Keratinocyte (primary cell): ENCODE measurements around the gene ZNF57. TPM values are rescaled to one million over a fixed set of nuclear protein-coding genes. Genes with fewer than 3 reads are reported as not detected.
A peak's percentile ranks its signal among the peaks of the same experiment; 100 is the strongest.

Source experiments
- DNase-seq: peaks from one replicate; pipeline ENCODE4 v3.0.0-alpha.2; 2011; ENCODE audit warnings: low read depth, missing footprints, low spot score
- FAIRE-seq: peaks from 2 replicates; lab custom pipeline; 2011; peaks lifted over from hg19 to GRCh38; lab: Jason Lieb, UNC
- H2AFZ ChIP-seq: 2 replicates; pipeline ENCODE4 v1.6.0; 2012; ENCODE audit warnings: low read length, control low read depth, inconsistent platforms; ENCODE audit not compliant: control insufficient read depth
- H3K27ac ChIP-seq: 2 replicates; pipeline ENCODE4 v1.5.1; 2011; ENCODE audit warnings: low read length; ENCODE audit not compliant: control insufficient read depth, insufficient read depth
- H3K27me3 ChIP-seq: 3 replicates; pipeline ENCODE4 v1.6.0; 2011; ENCODE audit warnings: low read length; ENCODE audit not compliant: control insufficient read depth, insufficient read depth; ENCODE audit errors: extremely low read depth
- H3K36me3 ChIP-seq, 2 experiments: 2 replicates in 1 of 2; 3 replicates in 1 of 2; pipeline ENCODE4 v1.5.1; 2011; ENCODE audit warnings: low read length in 2 of 2, mild to moderate bottlenecking in 1 of 2; ENCODE audit not compliant: control insufficient read depth in 2 of 2, insufficient read depth in 2 of 2; ENCODE audit errors: extremely low read depth in 1 of 2
- H3K4me1 ChIP-seq: 3 replicates; pipeline ENCODE4 v1.5.1; 2011; ENCODE audit warnings: low read length; ENCODE audit not compliant: control insufficient read depth, insufficient read depth; ENCODE audit errors: extremely low read depth
- H3K4me2 ChIP-seq: 3 replicates; pipeline ENCODE4 v1.6.0; 2011; ENCODE audit warnings: low read depth, low read length; ENCODE audit not compliant: control insufficient read depth, insufficient read depth; ENCODE audit errors: extremely low read depth
- H3K4me3 ChIP-seq, 3 experiments: fragments of 200-600 bp in 1 of 3; sonication (generic) in 1 of 3; 2 replicates in 2 of 3; 3 replicates in 1 of 3; pipeline ENCODE4 v1.5.1; 2011 to 2016; ENCODE audit warnings: low read length in 3 of 3, mild to moderate bottlenecking in 3 of 3, control low read depth in 2 of 3, inconsistent platforms in 1 of 3, low read depth in 1 of 3, mixed read lengths in 1 of 3, mixed run types in 1 of 3, moderate library complexity in 1 of 3; ENCODE audit not compliant: control insufficient read depth in 2 of 3, insufficient read depth in 2 of 3; ENCODE audit errors: extremely low read depth in 1 of 3
- H3K79me2 ChIP-seq: 2 replicates; pipeline ENCODE4 v1.6.0; 2012; ENCODE audit warnings: low read length; ENCODE audit not compliant: control insufficient read depth, insufficient read depth
- H3K9ac ChIP-seq: 3 replicates; pipeline ENCODE4 v1.6.0; 2011; ENCODE audit warnings: low read length; ENCODE audit not compliant: control insufficient read depth, insufficient read depth; ENCODE audit errors: extremely low read depth
- H3K9me1 ChIP-seq: 3 replicates; pipeline ENCODE4 v1.6.0; 2011; ENCODE audit warnings: low read length; ENCODE audit not compliant: control insufficient read depth, insufficient read depth; ENCODE audit errors: extremely low read depth
- H3K9me3 ChIP-seq: 2 replicates; pipeline ENCODE4 v1.5.1; 2012; ENCODE audit warnings: low read depth, low read length; ENCODE audit not compliant: control insufficient read depth
- H4K20me1 ChIP-seq: 3 replicates; pipeline ENCODE4 v1.6.0; 2011; ENCODE audit warnings: low read length; ENCODE audit not compliant: control insufficient read depth, insufficient read depth; ENCODE audit errors: extremely low read depth
- EZH2 ChIP-seq: IDR thresholded peaks from one replicate; pipeline ENCODE4 v1.6.1; 2012; ENCODE audit warnings: inconsistent platforms, mild to moderate bottlenecking, low read length, moderate library complexity
- dilution Hi-C: fragments of 300-500 bp; cut with MboI; formaldehyde crosslinking; loops from one replicate; pipeline ENCODE4 v1.7.0; 2020; ENCODE audit warnings: low sequenced_read_pairs; ENCODE audit not compliant: extremely low pct_ligation_motif_present
- polyA plus RNA-seq, 5 experiments: library from polyadenylated mRNA; depleted of rRNA in 3 of 5; stranded (reverse) in 3 of 5; stranded (forward) in 1 of 5; unstranded in 1 of 5; fragments of >200 nt; gene quantifications; 1 replicate in 1 of 5; 2 replicates in 3 of 5; 3 replicates in 1 of 5; pipeline versions ENCODE4 v1.2.1 to v1.2.3, GENCODE V29; 2011 to 2012; ENCODE audit warnings: missing spikeins in 2 of 5, low read depth in 1 of 5, low replicate concordance in 1 of 5
- TF ChIP-seq, protein P1 (sequence below), 3 experiments: IDR thresholded peaks in 1 of 3; conservative IDR thresholded peaks in 1 of 3; optimal IDR thresholded peaks in 1 of 3; 2 replicates in 2 of 3; 3 replicates in 1 of 3; pipeline versions ENCODE3 to v1.5.1; 2011; ENCODE audit warnings: low read length in 3 of 3, mild to moderate bottlenecking in 3 of 3, moderate library complexity in 2 of 3, control low read depth in 1 of 3, inconsistent platforms in 1 of 3; ENCODE audit not compliant: insufficient read depth in 2 of 3; ENCODE audit errors: extremely low read depth in 1 of 3

Gene ZNF57
- polyA plus RNA-seq, 1 donor (not counting 4 experiments of a cell fraction or from before 2014, with no cell fraction given) = 9.7 TPM

GRCh38 chr19:2922987-2923386 is 22.3 kb downstream of the ZNF57 start:
- H3K9me3 ChIP-seq = peaks cover 6% of the 10 kb centered on the region
- H3K4me2 ChIP-seq = peak overlapping the region; percentile 0
- peak; percentile 79 for FAIRE-seq
- no peak overlapping the region for H2AFZ ChIP-seq
- DNase-seq = no peak
- no peaks in the 10 kb centered on the region for H3K79me2 ChIP-seq
- H3K27me3 ChIP-seq = no peaks in the 10 kb centered on the region
- peak overlapping the region; percentile 34 for H3K27ac ChIP-seq
- no peak overlapping the region for H3K9ac ChIP-seq
- H3K4me1 ChIP-seq = peaks cover 12% of the 10 kb centered on the region
- H3K4me3 ChIP-seq = no peak overlapping the region
- peaks cover under 1 to 3% of the 10 kb centered on the region in 2 experiments for H3K36me3 ChIP-seq
- TF ChIP-seq, protein P1, sequence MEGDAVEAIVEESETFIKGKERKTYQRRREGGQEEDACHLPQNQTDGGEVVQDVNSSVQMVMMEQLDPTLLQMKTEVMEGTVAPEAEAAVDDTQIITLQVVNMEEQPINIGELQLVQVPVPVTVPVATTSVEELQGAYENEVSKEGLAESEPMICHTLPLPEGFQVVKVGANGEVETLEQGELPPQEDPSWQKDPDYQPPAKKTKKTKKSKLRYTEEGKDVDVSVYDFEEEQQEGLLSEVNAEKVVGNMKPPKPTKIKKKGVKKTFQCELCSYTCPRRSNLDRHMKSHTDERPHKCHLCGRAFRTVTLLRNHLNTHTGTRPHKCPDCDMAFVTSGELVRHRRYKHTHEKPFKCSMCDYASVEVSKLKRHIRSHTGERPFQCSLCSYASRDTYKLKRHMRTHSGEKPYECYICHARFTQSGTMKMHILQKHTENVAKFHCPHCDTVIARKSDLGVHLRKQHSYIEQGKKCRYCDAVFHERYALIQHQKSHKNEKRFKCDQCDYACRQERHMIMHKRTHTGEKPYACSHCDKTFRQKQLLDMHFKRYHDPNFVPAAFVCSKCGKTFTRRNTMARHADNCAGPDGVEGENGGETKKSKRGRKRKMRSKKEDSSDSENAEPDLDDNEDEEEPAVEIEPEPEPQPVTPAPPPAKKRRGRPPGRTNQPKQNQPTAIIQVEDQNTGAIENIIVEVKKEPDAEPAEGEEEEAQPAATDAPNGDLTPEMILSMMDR (optimal IDR thresholded peaks at IDR 0.05 in 1 of 3, IDR thresholded peaks at IDR 0.05 in 1 of 3, conservative IDR thresholded peaks at IDR 0.05 in 1 of 3; ENCODE audit: extremely low read depth in 1 of 3, insufficient read depth in 2 of 3, low read length in 3 of 3) = peak; percentile 18 to 38 (median 37)
- TF ChIP-seq EZH2 = no peak
- dilution Hi-C loops = no loop called here
- no peaks in the 10 kb centered on the region for H4K20me1 ChIP-seq
- H3K9me1 ChIP-seq = no peaks in the 10 kb centered on the region

GRCh38 chr19:2923510-2923909 is 22.8 kb downstream of the ZNF57 start:
- TF ChIP-seq, protein P1 (optimal IDR thresholded peaks at IDR 0.05 in 1 of 3, IDR thresholded peaks at IDR 0.05 in 1 of 3, conservative IDR thresholded peaks at IDR 0.05 in 1 of 3; ENCODE audit: extremely low read depth in 1 of 3, insufficient read depth in 2 of 3, low read length in 3 of 3) = no peak
- TF ChIP-seq EZH2 = no peak
- no peak for DNase-seq
- Histone ChIP-seq H2AFZ (no peak overlapping the region), H3K36me3 (no peaks in the 10 kb centered on the region), H4K20me1 (no peaks in the 10 kb centered on the region), H3K4me3 (no peak overlapping the region), H3K9me3 (peaks cover 3% of the 10 kb centered on the region), H3K9me1 (no peaks in the 10 kb centered on the region), H3K27me3 (no peaks in the 10 kb centered on the region), H3K27ac (peak overlapping the region; percentile 34), H3K79me2 (no peaks in the 10 kb centered on the region), H3K4me1 (peaks cover 12% of the 10 kb centered on the region), H3K9ac (no peak overlapping the region), H3K4me2 (no peak overlapping the region)
- dilution Hi-C loops = no loop called here
- peak; percentile 26 for FAIRE-seq
